Measurements from ENCODE around the gene DDX49. TPM values are rescaled to one million over a fixed set of nuclear protein-coding genes. Genes with fewer than 3 reads are reported as not detected.

DDX49 gene
- total RNA-seq, 6 donors from 2014 or later, result 22.5 to 46.7 (median 40.1) TPM

- TF ChIP-seq POLR2AphosphoS5 (IDR thresholded peaks at IDR 0.05), result no peak
- TF ChIP-seq CTCF (IDR thresholded peaks at IDR 0.05), result no peak
- no peak for TF ChIP-seq POLR2A (IDR thresholded peaks at IDR 0.05)
- TF ChIP-seq EP300 (IDR thresholded peaks at IDR 0.05), result no peak
- H3K36me3 ChIP-seq, result peaks cover 0 to 29% (median 26%) of the 10 kb centered on the region in 4 donors
- WGBS, 2 donors, result 16 to 25% methylated on average over 19 to 25 of the region's 33 CpGs
- H3K27me3 ChIP-seq, result peaks cover 0 to 26% (median 14%) of the 10 kb centered on the region in 4 donors
- ATAC-seq (ENCODE audit: low FRiP score in 2 of 2) (no peak), DNase-seq (peak in 1 of 2 donors; percentile 85)
- H3K9me3 ChIP-seq, result no peaks in the 10 kb centered on the region
- H3K4me1 ChIP-seq, result peaks cover 16 to 25% (median 18%) of the 10 kb centered on the region in 4 donors
- peak overlapping the region in 2 of 4 donors; percentile 12 to 39 for H3K4me3 ChIP-seq
- H3K27ac ChIP-seq, result no peak overlapping the region
These were observed 23.1 kb upstream of the DDX49 start for GRCh38 chr19:18896421-18896841.

GRCh38 chr19:18897094-18898029 is 22.2 kb upstream of the DDX49 start:
- ATAC-seq (ENCODE audit: low FRiP score in 2 of 2), result no peak
- WGBS, 2 donors, result 89 to 91% methylated on average over 21 to 25 of the region's 25 CpGs
- H3K36me3 ChIP-seq, result peaks cover 0 to 33% (median 30%) of the 10 kb centered on the region in 4 donors
- TF ChIP-seq POLR2AphosphoS5 (IDR thresholded peaks at IDR 0.05) (no peak), POLR2A (IDR thresholded peaks at IDR 0.05) (no peak), EP300 (IDR thresholded peaks at IDR 0.05) (no peak), CTCF (IDR thresholded peaks at IDR 0.05) (no peak)
- DNase-seq, result peak in 1 of 2 donors; percentile 60
- no peak overlapping the region for H3K4me3 ChIP-seq
- H3K9me3 ChIP-seq, result no peaks in the 10 kb centered on the region
- H3K4me1 ChIP-seq, result peaks cover 16 to 25% (median 18%) of the 10 kb centered on the region in 4 donors
- no peak overlapping the region for H3K27ac ChIP-seq
- H3K27me3 ChIP-seq, result peaks cover 0 to 26% (median 14%) of the 10 kb centered on the region in 4 donors

- Histone ChIP-seq H3K4me3 (no peak overlapping the region), H3K27ac (no peak overlapping the region), H3K4me1 (peaks cover 16 to 25% (median 18%) of the 10 kb centered on the region in 4 donors), H3K9me3 (no peaks in the 10 kb centered on the region), H3K36me3 (peaks cover 0 to 38% (median 33%) of the 10 kb centered on the region in 4 donors), H3K27me3 (peaks cover 0 to 26% (median 14%) of the 10 kb centered on the region in 4 donors)
- DNase-seq (peak in 1 of 2 donors; percentile 62), ATAC-seq (ENCODE audit: low FRiP score in 2 of 2) (no peak)
- no peak for TF ChIP-seq EP300 (IDR thresholded peaks at IDR 0.05)
- no peak for TF ChIP-seq POLR2A (IDR thresholded peaks at IDR 0.05)
- WGBS, 2 donors, result 63 to 77% methylated on average over 7 to 16 of the region's 18 CpGs
These were observed 21.4 kb upstream of the DDX49 start for GRCh38 chr19:18898081-18898606.

- Histone ChIP-seq H3K4me1 (peaks cover 16 to 25% (median 18%) of the 10 kb centered on the region in 4 donors), H3K27me3 (peaks cover 0 to 26% (median 14%) of the 10 kb centered on the region in 4 donors), H3K27ac (no peak overlapping the region), H3K9me3 (no peaks in the 10 kb centered on the region), H3K4me3 (no peak overlapping the region), H3K36me3 (peaks cover 0 to 44% (median 40%) of the 10 kb centered on the region in 4 donors)
- DNase-seq, result peak in 1 of 2 donors; percentile 58
- no peak for ATAC-seq (ENCODE audit: low FRiP score in 2 of 2)
- WGBS, 2 donors, result 78 to 85% methylated on average over 3 to 15 of the region's 18 CpGs
- TF ChIP-seq EP300 (IDR thresholded peaks at IDR 0.05) (no peak), POLR2AphosphoS5 (IDR thresholded peaks at IDR 0.05) (no peak), POLR2A (IDR thresholded peaks at IDR 0.05) (no peak), CTCF (IDR thresholded peaks at IDR 0.05) (no peak)
These were observed 20.7 kb upstream of the DDX49 start for GRCh38 chr19:18898607-18899408.

All from upper lobe of left lung (tissue), 6 donors.